T-helper 17 cell (primary cell): ENCODE measurements around the gene SLC4A3. TPM values are rescaled to one million over a fixed set of nuclear protein-coding genes. Genes with fewer than 3 reads are reported as not detected.

Experiments
- ATAC-seq: fragments of 150-1000 bp; cut with Tn5 transposase; 2 replicates; pipeline ENCODE4 v1.10.0; 2021; ENCODE audit warnings: mild to moderate bottlenecking, moderate library complexity
- DNase-seq, 3 donors: peaks; one replicate each; pipeline versions ENCODE4 v3.0.0 to v3.0.0-alpha.2; 2020 to 2021
- H3K9me3 ChIP-seq: one replicate; pipeline ENCODE4 v1.7.0; 2013; ENCODE audit warnings: low read length, mild to moderate bottlenecking; ENCODE audit not compliant: control insufficient read depth, poor library complexity, severe bottlenecking
- H3K27ac Mint-ChIP-seq: one replicate; pipeline ENCODE4 v1.8.0; 2022; ENCODE audit warnings: mild to moderate bottlenecking, moderate library complexity, mixed read lengths
- H3K27me3 Mint-ChIP-seq: one replicate; pipeline ENCODE4 v1.8.0; 2022; ENCODE audit warnings: mixed read lengths
- H3K36me3 Mint-ChIP-seq: one replicate; pipeline ENCODE4 v1.8.0; 2022; ENCODE audit warnings: low read depth, mixed read lengths
- H3K4me1 Mint-ChIP-seq: one replicate; pipeline ENCODE4 v1.8.0; 2022; ENCODE audit warnings: mild to moderate bottlenecking, mixed read lengths
- H3K4me3 Mint-ChIP-seq: one replicate; pipeline ENCODE4 v1.8.0; 2022; ENCODE audit warnings: mild to moderate bottlenecking, moderate library complexity, mixed read lengths
- total RNA-seq, 4 donors: library from RNA in 2 of 4; stranded (reverse) in 2 of 4; gene quantifications; one replicate each; pipeline ENCODE4 v1.2.3 and lab custom pipeline; 2022 to 2026

SLC4A3 gene
- total RNA-seq = under 1 TPM in 1 of 2 donors, not detected in 1; 0.08 TPM
- 0 to 0.12 reads per million in 2 donors for total RNA-seq (lab: John Stamatoyannopoulos, UW)

GRCh38 chr2:219627103-219628100, at the start of gene SLC4A3:
Gene SLC4A3 (plus strand): TSS chr2:219627630. CDS start chr2:219627993, 363 bp downstream.
- peak within 1 kb of the TSS; percentile 93 for H3K4me3 Mint-ChIP-seq
- ATAC-seq (peak; percentile 63), DNase-seq (no peak)
- H3K36me3 Mint-ChIP-seq = no peaks in the 10 kb centered on the region
- H3K27me3 Mint-ChIP-seq = peaks cover 56% of the 10 kb centered on the region
- peaks cover 7% of the 10 kb centered on the region for H3K4me1 Mint-ChIP-seq
- H3K9me3 ChIP-seq = no peaks in the 10 kb centered on the region
- H3K27ac Mint-ChIP-seq = no peak within 1 kb of the TSS

- ATAC-seq (no peak), DNase-seq (no peak)
- peaks cover 4% of the 10 kb centered on the region for H3K36me3 Mint-ChIP-seq
- no peak overlapping the region for H3K4me3 Mint-ChIP-seq
- H3K27me3 Mint-ChIP-seq = peaks cover 41% of the 10 kb centered on the region
- H3K27ac Mint-ChIP-seq = no peak overlapping the region
- H3K4me1 Mint-ChIP-seq = peaks cover 2% of the 10 kb centered on the region
- H3K9me3 ChIP-seq = no peaks in the 10 kb centered on the region
These were observed 48.4 kb upstream of the SLC4A3 start for GRCh38 chr2:219578811-219579613.

GRCh38 chr2:219581346-219581745, 46.1 kb upstream of the SLC4A3 start:
- peaks cover 40% of the 10 kb centered on the region for H3K27me3 Mint-ChIP-seq
- ATAC-seq (no peak), DNase-seq (no peak)
- no peak overlapping the region for H3K27ac Mint-ChIP-seq
- peaks cover 2% of the 10 kb centered on the region for H3K4me1 Mint-ChIP-seq
- no peak overlapping the region for H3K4me3 Mint-ChIP-seq
- H3K9me3 ChIP-seq = no peaks in the 10 kb centered on the region
- no peaks in the 10 kb centered on the region for H3K36me3 Mint-ChIP-seq

- no peaks in the 10 kb centered on the region for H3K4me1 Mint-ChIP-seq
- H3K36me3 Mint-ChIP-seq = peaks cover 2% of the 10 kb centered on the region
- H3K9me3 ChIP-seq = no peaks in the 10 kb centered on the region
- H3K27ac Mint-ChIP-seq = no peak overlapping the region
- H3K27me3 Mint-ChIP-seq = peaks cover 45% of the 10 kb centered on the region
- DNase-seq (no peak), ATAC-seq (no peak)
- no peak overlapping the region for H3K4me3 Mint-ChIP-seq
These were observed 36.3 kb upstream of the SLC4A3 start for GRCh38 chr2:219591091-219591490.

- DNase-seq (no peak), ATAC-seq (no peak)
- no peak overlapping the region for H3K4me3 Mint-ChIP-seq
- no peaks in the 10 kb centered on the region for H3K9me3 ChIP-seq
- H3K27me3 Mint-ChIP-seq = peaks cover 30% of the 10 kb centered on the region
- no peak overlapping the region for H3K27ac Mint-ChIP-seq
- peaks cover 2% of the 10 kb centered on the region for H3K36me3 Mint-ChIP-seq
- H3K4me1 Mint-ChIP-seq = peaks cover 2% of the 10 kb centered on the region
These were observed 34.7 kb upstream of the SLC4A3 start for GRCh38 chr2:219592736-219593135.

- Mint-ChIP-seq H3K36me3 (peaks cover 2% of the 10 kb centered on the region), H3K4me1 (peaks cover 5% of the 10 kb centered on the region), H3K4me3 (no peak overlapping the region), H3K27ac (no peak overlapping the region), H3K27me3 (peaks cover 26% of the 10 kb centered on the region)
- DNase-seq (no peak), ATAC-seq (no peak)
- no peaks in the 10 kb centered on the region for H3K9me3 ChIP-seq
These were observed 34.3 kb upstream of the SLC4A3 start for GRCh38 chr2:219593154-219593553.

GRCh38 chr2:219595256-219595655, 32.2 kb upstream of the SLC4A3 start:
- H3K36me3 Mint-ChIP-seq = peaks cover 2% of the 10 kb centered on the region
- no peak for ATAC-seq
- no peak for DNase-seq
- no peak overlapping the region for H3K4me3 Mint-ChIP-seq
- peaks cover 11% of the 10 kb centered on the region for H3K4me1 Mint-ChIP-seq
- H3K27ac Mint-ChIP-seq = no peak overlapping the region
- no peaks in the 10 kb centered on the region for H3K9me3 ChIP-seq
- H3K27me3 Mint-ChIP-seq = peaks cover 23% of the 10 kb centered on the region

- peak; percentile 3 for ATAC-seq
- peak overlapping the region; percentile 94 for H3K27ac Mint-ChIP-seq
- DNase-seq = no peak
These were observed 30.4 kb upstream of the SLC4A3 start for GRCh38 chr2:219596954-219597551.

GRCh38 chr2:219597552-219598307, 29.7 kb upstream of the SLC4A3 start, which contains the start of gene STK11IP:
Gene STK11IP (plus strand): TSS chr2:219597857. CDS start chr2:219598120, 263 bp downstream.
- ATAC-seq = peak; percentile 91
- H3K9me3 ChIP-seq = no peaks in the 10 kb centered on the region
- H3K4me1 Mint-ChIP-seq = peaks cover 14% of the 10 kb centered on the region
- peak within 1 kb of the TSS; percentile 94 for H3K27ac Mint-ChIP-seq
- peaks cover 14% of the 10 kb centered on the region for H3K27me3 Mint-ChIP-seq
- peak; percentile 72 to 81 (median 79) for DNase-seq
- peak within 1 kb of the TSS; percentile 95 for H3K4me3 Mint-ChIP-seq
- peaks cover 12% of the 10 kb centered on the region for H3K36me3 Mint-ChIP-seq

More at GRCh38 chr2:219596954-219597551, 30.4 kb upstream of the SLC4A3 start:
- peak overlapping the region; percentile 95 for H3K4me3 Mint-ChIP-seq
- H3K9me3 ChIP-seq = no peaks in the 10 kb centered on the region
- H3K36me3 Mint-ChIP-seq = peaks cover 8% of the 10 kb centered on the region
- H3K27me3 Mint-ChIP-seq = peaks cover 19% of the 10 kb centered on the region
- peaks cover 14% of the 10 kb centered on the region for H3K4me1 Mint-ChIP-seq

- H3K9me3 ChIP-seq = no peaks in the 10 kb centered on the region
- ATAC-seq (no peak), DNase-seq (no peak)
- H3K36me3 Mint-ChIP-seq = peaks cover 12% of the 10 kb centered on the region
- peak overlapping the region; percentile 95 for H3K4me3 Mint-ChIP-seq
- peaks cover 14% of the 10 kb centered on the region for H3K4me1 Mint-ChIP-seq
- H3K27me3 Mint-ChIP-seq = peaks cover 7% of the 10 kb centered on the region
- peak overlapping the region; percentile 94 for H3K27ac Mint-ChIP-seq
These were observed 28.9 kb upstream of the SLC4A3 start for GRCh38 chr2:219598308-219599078.

- ATAC-seq (peak; percentile 36), DNase-seq (no peak)
- Mint-ChIP-seq H3K36me3 (peaks cover 22% of the 10 kb centered on the region), H3K27ac (peak overlapping the region; percentile 60), H3K4me3 (no peak overlapping the region), H3K4me1 (peaks cover 8% of the 10 kb centered on the region), H3K27me3 (no peaks in the 10 kb centered on the region)
- no peaks in the 10 kb centered on the region for H3K9me3 ChIP-seq
These were observed 23.7 kb upstream of the SLC4A3 start for GRCh38 chr2:219603771-219604170.

GRCh38 chr2:219605607-219605954, 21.8 kb upstream of the SLC4A3 start:
- Mint-ChIP-seq H3K4me1 (peaks cover 4% of the 10 kb centered on the region), H3K36me3 (peaks cover 21% of the 10 kb centered on the region), H3K27me3 (no peaks in the 10 kb centered on the region), H3K27ac (no peak overlapping the region), H3K4me3 (no peak overlapping the region)
- DNase-seq = no peak
- no peak for ATAC-seq
- no peaks in the 10 kb centered on the region for H3K9me3 ChIP-seq
